HK-2 (cell line): ENCODE data around the gene TTLL10.
"Not testable (repeated sequence)": the region's sequence is repeated elsewhere in the genome, so short reads cannot be mapped to it uniquely, and the experiment has no call there.

Experiments
- DNase-seq: peaks from one replicate; pipeline ENCODE4 v3.0.0-alpha.2; 2018; ENCODE audit not compliant: unreplicated experiment

The TTLL10 gene

GRCh38 chr1:1189111-1189510, 15.4 kb downstream of the TTLL10 start:
- no peak for DNase-seq

GRCh38 chr1:1191734-1192133, 18.1 kb downstream of the TTLL10 start:
- no peak for DNase-seq

- DNase-seq: no peak
These were observed 21.0 kb downstream of the TTLL10 start for GRCh38 chr1:1194723-1195122.

GRCh38 chr1:1195726-1196125, 22.0 kb downstream of the TTLL10 start:
- DNase-seq: not testable (repeated sequence)

- DNase-seq: peak; percentile 0
These were observed 22.9 kb downstream of the TTLL10 start for GRCh38 chr1:1196431-1197187.

- no peak for DNase-seq
These were observed 23.5 kb downstream of the TTLL10 start for GRCh38 chr1:1197188-1197500.

- DNase-seq: no peak
These were observed 24.1 kb downstream of the TTLL10 start for GRCh38 chr1:1197551-1198422.

GRCh38 chr1:1198423-1199140, 24.9 kb downstream of the TTLL10 start:
- DNase-seq: peak; percentile 0

GRCh38 chr1:1199141-1199960, 25.7 kb downstream of the TTLL10 start:
- DNase-seq: no peak

GRCh38 chr1:1199961-1200875, 26.5 kb downstream of the TTLL10 start:
- DNase-seq: no peak

GRCh38 chr1:1200876-1201810, 27.5 kb downstream of the TTLL10 start:
- DNase-seq: peak; percentile 44

GRCh38 chr1:1202831-1203560, 29.3 kb downstream of the TTLL10 start:
- DNase-seq: no peak

GRCh38 chr1:1203561-1204424, 30.1 kb downstream of the TTLL10 start:
- DNase-seq: no peak

- DNase-seq: no peak
These were observed 30.8 kb downstream of the TTLL10 start for GRCh38 chr1:1204425-1204920.

GRCh38 chr1:1204998-1205768, 31.5 kb downstream of the TTLL10 start:
- no peak for DNase-seq

GRCh38 chr1:1205769-1206375, 32.2 kb downstream of the TTLL10 start:
- no peak for DNase-seq
